ENCODE data around the gene LRMDA.

DNA sequence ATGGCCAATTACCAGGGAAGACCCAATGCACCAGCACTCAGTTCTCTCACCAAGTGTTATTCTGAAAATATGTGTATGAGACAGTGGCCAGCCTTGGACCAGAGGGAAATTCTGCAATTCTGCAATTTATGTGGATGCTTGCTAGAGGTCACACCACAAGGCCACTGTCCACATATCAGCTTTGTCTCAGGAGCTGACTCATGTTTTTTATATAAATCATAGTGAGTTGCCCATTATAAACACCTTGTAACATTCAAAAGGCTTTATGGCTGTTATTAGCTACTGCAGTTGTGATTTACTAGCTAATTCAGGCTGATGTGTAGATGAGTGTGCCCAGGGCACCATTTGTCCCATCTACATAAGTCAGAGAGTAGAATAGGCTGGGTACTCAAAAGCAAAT lies 649.0 kb downstream of the LRMDA start:
- TF ChIP-seq, protein P1, sequence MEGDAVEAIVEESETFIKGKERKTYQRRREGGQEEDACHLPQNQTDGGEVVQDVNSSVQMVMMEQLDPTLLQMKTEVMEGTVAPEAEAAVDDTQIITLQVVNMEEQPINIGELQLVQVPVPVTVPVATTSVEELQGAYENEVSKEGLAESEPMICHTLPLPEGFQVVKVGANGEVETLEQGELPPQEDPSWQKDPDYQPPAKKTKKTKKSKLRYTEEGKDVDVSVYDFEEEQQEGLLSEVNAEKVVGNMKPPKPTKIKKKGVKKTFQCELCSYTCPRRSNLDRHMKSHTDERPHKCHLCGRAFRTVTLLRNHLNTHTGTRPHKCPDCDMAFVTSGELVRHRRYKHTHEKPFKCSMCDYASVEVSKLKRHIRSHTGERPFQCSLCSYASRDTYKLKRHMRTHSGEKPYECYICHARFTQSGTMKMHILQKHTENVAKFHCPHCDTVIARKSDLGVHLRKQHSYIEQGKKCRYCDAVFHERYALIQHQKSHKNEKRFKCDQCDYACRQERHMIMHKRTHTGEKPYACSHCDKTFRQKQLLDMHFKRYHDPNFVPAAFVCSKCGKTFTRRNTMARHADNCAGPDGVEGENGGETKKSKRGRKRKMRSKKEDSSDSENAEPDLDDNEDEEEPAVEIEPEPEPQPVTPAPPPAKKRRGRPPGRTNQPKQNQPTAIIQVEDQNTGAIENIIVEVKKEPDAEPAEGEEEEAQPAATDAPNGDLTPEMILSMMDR (IDR thresholded peaks at IDR 0.05), result no peak
- no peak for TF ChIP-seq POLR2A (IDR thresholded peaks at IDR 0.05)
